GM19372 (cell line): ENCODE results near the gene FARP2.

Experiments used
- ATAC-seq: cut with Tn5 transposase; IDR thresholded peaks from one replicate; pipeline ENCODE4 v1.9.1; 2021; ENCODE audit warnings: mild to moderate bottlenecking, low read depth, moderate library complexity; ENCODE audit not compliant: unreplicated experiment

The FARP2 gene

DNA sequence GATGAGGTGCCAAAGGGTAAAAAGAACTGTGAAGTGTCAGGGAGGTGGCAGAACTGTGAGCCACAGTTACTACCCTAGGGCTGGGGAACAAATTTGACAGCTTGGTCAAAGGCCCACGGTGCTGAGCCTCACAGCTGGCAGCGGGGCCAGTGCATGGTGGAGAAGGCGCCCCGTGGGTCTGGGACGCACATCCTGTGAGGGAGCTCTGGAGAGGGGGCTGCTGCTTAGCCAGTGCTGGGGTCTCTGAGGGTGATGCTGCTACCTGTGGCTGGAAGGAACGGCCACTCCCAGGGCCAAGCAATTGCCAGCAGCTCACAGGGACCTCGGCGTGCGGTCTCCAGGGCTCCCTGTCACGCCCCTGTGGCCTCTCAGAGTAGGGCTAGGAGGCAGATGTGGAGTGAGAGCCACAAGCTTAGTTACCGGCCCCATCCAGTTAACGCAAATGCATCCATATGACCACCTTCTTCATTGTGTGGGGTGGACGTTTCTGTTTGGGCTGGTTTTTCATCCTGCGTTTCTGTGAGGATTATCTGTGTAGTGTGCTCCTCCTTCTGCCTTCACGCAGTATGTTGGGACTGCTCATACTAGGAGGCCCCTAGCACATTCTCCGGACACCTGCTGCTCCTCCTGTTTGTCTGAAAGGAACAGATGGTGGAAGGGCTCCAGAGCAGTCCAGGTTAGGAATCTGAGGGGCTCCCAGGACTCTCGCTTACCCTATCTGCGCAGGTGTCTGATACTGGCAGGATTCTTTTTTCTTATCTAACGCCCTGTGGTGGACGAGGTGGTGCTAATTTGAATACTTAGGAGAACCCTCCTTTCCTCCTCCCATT is 126.3 kb downstream of the FARP2 start:
- no peak for ATAC-seq

DNA sequence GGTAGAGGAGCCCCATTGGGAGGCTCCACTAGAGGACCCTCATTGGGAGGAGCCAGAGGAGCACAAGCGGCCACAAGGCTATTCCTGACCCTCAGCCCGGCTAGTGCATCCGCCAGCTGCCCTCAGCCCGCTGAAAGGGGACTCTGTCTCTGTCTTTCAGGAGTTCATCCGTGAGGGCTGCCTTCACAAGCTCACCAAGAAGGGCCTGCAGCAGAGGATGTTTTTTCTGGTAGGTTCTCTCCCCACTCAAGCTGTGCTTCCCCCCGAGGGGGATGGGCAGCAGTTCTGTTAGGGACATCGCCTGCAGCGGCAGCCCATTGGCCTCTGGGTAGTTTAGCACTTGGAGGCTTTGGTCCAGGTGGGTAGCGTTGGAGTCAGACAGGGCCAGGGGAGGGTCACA is 127.2 kb downstream of the FARP2 start:
- no peak for ATAC-seq

DNA sequence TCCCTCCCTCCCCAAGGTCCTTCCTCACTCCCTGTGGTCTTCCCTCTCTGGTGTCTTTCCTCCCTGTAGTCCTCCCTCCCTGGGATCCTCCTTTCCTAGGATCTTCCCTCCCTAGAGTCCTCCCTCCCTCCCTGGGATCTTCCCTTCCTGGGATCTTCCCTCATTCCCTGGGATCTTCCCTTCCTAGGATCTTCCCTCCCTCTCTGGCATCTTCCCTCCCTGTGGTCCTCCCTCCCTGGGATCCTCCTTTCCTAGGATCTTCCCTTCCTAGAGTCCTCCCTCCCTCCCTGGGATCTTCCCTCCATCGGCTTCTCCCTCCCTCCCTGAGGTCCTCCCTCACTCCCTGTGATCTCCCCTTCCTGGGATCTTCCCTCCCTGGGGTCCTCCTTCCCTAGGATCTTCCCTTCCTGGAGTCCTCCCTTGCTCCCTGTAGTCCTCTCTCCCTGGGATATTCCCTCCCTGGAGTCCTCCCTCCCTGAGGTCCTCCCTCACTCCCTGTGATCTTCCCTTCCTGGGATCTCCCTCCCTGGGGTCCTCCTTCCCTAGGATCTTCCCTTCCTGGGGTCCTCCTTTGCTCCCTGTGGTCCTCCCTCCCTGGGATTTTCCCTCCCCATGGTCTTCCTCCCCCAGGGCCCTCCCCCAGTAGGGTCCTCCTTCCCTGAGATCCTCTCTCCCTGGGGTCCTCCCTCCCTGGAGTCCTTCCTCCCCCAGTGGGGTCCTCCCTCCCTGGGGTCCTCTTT is 129.3 kb downstream of the FARP2 start:
- ATAC-seq: no peak

DNA sequence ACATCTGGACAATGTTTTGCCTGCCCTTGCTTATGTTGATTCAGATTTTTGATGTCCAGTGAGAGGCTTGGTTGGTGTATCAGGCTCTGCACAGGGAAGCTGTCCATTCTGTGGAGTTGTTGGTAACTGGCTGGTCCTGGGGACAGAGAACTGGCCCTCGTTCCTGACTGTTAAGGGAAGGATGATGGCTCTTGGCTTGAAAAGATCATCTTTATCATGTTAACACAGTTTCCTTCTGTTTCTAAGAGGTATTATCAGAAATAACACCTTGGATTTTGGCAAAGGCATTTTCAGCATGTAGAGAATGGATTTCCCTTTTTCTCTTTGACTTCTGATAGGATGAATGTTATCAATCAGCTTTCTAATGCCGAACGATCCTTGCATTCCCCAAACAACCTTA is 133.0 kb downstream of the FARP2 start:
- no peak for ATAC-seq

DNA sequence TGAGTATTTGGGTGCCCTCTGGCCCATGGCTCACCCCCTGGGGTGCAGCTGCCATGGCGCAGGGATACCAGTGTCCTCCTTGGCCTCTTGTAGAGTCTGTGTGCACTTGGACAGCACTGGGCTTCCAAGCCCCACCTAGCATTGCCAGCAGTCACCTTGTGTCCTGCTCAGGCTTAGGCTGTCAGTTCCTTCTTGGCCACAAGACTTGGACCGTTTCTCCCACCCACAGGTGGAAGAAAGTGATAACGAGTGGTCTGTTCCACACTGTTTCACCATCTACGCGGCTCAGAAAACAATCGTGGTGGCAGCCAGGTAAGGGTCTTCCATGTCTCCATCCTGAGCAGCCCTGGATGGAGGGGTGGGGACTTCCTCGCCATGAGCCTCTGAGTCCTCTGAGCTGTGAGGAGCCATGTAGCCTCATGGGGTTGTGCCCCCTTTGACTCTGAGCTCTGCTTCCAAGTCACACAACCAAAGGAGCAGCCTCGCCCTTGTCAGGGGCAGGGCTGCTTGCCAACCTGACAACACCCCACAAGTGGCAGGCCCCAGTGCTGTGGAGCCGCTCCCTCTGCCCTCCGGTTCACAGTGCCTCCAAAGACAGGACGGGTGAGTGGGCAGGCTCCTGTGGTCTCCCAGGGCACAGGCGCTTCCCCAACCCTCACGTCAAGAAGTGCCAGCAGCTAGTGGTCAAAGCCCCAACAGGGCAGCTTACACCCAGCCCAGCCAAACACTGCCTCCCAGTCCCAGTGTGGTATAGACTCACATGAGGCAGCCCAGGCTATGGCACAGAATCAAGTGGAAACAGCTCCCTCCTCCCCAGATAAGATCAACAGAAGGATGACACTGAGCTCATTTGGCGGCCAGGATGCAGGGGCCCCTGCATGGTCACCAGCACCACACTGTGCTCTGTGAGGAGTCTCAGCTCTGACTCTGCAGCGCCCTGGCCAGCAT is 133.9 kb downstream of the FARP2 start:
- ATAC-seq: no peak

DNA sequence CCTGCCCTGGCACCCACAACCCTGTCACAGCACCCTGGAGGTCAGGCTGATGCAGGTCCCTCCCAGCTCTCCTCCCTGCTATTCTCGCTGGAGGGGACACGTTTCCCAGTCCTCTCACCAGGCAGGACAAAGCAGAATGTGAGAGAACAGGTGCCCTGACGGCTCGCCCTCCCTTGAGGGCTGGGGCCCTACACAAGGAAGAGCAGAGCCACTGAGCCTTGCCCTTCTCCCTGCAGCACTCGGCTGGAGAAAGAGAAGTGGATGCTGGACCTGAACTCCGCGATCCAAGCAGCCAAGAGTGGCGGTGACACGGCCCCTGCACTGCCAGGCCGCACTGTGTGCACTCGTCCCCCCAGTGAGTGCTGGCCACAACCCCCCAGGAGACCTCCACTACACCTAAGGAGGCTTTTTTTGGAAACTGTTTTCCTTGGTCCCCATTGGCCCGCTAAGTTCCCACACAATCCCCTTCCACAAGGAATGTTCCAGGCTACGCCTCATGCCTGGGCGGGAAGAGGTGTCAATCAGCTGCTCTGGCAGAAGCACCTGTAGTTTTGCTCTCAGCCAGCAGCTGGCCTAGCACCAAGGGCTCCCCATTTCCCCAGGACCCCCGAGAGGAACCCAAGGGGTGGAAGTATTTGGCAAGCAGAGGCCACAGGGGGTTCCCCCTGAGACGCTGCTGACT is 134.9 kb downstream of the FARP2 start:
- no peak for ATAC-seq

DNA sequence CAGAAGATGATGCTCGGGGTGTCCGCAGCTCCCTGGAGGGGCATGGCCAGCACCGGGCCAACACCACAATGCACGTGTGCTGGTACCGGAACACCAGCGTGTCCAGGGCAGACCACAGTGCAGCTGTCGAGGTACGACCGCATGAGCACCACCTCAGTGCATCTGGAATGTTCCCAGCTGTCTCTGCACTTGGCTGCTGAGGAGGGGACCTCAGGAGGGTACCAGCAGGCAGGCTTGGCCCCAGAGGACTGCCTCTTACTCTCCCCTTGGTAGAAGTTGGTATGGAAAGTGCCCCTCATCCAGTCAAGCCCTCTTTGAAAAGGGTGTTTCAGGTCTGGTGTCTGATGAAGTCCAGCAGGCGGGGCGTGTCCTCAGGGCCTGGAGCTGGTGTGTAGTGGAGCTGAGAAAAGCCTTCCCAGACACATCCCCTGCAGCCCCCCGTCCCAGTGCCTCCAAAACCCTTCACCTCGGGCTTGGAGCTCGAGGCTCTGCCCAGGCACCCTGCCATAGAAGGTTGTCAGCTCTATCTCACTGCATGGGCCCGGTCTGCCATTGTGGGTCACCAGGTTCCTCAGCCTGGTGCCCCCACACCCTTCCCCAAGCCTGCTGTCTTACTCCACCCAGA is 135.6 kb downstream of the FARP2 start:
- no peak for ATAC-seq

DNA sequence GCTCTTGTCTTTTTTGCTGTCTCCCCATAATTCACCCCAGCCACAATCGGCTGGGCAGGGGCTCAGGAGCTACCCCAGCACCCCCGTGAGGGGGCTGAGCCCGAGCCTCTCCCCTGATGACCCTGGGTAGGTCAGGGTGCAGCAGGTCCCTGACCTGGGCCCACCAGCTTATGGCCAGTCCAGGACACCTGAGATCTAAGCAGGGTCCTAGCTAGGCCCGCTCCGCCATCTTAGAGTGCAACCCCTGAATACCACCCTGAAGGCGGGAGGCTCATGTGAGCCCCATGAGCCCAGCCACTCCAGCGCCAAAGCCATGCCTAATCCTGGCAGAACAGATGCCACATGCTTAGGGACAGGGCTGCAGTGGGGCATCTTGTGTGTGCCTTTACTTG is 136.1 kb downstream of the FARP2 start:
- ATAC-seq: no peak

DNA sequence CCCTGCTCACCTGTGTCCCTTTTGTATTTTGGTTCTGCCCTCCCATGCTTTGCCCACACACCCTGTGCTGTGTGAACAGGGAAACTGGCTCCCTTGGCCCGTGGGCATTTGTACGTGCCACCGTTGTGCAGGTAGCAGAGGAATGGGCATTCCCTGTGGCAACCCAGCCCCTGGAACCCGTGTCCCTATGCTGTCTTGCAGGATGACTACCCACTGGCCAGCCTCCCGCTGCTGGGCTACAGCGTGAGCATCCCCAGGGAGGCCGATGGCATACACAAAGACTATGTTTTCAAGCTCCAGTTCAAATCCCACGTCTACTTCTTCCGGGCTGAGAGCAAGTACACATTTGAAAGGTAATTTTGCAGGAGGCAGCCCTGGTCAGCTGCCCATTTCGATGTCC is 137.0 kb downstream of the FARP2 start:
- ATAC-seq: no peak

DNA sequence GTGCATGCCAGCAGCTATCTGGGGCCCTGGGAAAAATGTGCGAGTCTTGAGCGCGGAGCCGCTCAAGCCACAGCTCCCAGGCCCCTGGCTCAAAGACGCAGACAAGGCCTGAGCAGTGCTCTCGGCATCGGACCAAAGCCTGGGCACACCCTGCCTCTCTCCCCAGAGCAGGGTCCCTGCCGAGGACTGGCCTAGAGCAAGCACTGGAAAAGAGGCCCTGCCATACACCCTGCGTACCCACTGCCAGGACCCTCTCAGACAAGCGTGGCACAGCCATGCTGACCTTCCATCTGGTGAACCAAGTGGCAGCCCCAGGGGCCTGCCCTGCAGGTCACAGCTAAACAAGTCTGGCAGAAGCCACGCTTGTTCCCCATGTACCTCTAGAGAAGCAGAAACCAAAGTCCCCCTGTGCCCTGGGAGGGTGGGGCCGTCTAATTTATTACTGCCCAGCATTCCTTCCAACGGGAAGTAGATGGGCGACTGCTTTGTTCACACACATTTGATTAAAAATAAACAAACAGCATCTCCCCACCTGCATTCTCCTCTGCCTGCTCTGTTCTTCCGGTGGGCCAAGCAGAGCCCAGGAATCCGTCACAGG is 138.3 kb downstream of the FARP2 start:
- no peak for ATAC-seq

DNA sequence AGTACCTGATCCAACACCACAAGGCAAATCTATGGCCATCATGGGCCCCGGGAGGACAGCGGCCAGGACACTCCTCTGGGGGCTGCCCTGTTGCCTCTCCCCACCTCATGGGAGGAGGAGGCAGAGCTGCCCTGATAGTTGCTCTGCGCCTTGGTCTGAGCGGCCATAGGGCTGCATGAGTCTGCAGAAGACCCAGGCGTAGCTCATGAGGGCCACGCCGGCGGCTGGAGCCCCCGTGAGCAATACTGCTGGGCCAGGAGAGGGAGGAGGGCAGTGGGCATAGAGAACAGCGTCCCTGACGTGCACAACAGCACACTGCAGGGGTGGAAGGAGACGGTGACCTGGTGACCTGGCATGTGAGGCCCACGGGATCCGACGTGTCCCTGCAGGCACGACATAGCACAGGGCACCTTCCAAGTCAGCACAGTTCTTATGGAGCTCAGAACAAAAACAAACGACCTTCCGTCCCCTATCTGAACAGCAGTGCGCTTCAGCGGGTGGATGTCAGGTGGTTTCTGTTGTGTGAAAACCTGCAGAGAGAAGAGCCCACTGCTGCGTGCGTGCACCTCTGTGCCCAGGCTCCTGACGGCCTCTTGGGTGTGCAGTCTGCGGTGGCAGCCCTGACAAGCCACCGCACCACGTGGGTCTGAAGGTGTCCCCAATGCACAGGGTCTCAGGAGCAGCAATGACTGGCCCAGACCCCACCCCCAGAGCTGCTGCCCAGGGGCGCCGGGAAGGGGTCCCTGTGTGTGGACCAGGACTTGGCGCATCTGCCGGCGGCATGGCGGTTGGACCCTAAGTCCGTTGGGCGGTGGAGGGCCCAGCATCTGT is 139.3 kb downstream of the FARP2 start:
- ATAC-seq: no peak

DNA sequence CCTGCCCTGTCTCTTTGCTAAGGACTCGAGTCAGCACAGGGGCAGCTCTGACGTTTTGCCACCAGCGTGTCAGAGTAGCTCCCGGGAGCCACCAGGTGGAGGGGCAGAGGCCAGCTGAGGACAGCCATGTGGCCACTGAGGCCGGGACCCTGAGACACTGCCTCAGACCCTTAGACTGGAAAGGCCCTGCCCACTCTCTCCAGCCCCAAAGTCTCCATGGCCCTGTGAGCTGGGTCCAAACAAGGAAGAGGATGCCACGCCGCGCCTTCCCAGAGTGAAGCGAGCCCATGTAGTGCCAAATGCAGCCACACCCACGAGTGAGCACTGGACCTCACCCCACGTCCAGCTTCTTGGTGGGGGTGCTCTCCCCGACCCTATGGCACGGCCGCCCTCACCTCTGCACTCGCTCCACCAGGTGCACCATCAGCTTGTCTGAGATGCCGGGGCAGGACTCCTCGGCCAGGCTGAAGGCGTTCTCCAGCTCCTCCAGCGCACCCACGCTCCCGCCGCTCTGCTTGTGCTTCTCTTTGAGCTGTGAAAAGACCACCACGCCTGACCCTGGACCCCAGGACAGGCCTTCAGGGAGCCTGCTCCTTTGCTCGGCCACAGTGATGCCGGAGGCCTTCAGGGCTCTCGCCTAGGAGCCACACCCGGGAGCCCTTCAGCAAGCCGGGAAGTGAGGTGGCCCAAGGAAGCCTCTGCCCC is 140.1 kb downstream of the FARP2 start:
- no peak for ATAC-seq

DNA sequence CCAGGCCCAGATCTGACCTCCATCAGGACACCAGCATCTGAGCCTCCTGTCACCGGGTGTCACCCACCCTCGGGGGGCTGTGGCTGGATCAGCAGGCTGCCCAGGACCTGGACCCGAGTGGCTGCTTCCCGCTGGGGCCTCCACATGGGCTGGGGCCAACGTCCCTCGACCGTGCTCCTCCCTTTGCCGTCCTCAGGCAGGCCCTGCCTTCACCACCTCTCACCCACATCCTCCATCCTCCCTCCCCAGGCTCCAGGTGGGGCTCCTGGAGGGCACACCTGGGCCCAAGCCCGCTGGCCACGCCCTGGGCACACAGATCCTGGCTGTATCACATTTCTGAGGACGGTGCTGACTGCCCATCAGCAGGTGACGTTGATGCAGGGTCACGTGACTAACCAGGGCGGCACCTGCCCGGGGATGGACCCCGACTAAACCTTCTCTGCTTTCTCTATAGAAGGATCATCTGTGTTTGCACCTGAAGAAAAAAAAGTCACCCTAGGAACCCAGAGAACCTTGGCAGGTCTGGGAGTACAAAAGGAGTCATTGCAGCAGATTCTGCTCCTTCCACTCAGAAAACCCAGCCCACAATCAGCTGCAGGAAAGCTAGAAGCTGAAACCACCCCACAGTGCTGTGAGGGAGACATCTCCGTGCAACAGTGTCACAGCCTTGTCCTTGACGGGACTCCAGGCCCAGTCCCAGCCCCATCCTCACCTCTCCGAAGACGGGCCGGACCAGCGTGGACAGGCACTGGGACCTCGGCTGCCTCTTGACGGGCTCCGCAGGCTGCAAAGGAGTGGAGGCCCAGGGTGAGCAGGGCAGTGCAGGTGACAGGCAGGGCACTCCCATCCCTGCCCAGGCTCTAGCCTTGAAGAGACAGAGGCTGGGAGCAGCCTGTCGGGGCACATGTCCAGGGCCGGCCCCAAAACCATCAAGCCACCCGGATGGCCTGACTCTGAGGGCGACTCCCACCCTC is 141.1 kb downstream of the FARP2 start:
- no peak for ATAC-seq

DNA sequence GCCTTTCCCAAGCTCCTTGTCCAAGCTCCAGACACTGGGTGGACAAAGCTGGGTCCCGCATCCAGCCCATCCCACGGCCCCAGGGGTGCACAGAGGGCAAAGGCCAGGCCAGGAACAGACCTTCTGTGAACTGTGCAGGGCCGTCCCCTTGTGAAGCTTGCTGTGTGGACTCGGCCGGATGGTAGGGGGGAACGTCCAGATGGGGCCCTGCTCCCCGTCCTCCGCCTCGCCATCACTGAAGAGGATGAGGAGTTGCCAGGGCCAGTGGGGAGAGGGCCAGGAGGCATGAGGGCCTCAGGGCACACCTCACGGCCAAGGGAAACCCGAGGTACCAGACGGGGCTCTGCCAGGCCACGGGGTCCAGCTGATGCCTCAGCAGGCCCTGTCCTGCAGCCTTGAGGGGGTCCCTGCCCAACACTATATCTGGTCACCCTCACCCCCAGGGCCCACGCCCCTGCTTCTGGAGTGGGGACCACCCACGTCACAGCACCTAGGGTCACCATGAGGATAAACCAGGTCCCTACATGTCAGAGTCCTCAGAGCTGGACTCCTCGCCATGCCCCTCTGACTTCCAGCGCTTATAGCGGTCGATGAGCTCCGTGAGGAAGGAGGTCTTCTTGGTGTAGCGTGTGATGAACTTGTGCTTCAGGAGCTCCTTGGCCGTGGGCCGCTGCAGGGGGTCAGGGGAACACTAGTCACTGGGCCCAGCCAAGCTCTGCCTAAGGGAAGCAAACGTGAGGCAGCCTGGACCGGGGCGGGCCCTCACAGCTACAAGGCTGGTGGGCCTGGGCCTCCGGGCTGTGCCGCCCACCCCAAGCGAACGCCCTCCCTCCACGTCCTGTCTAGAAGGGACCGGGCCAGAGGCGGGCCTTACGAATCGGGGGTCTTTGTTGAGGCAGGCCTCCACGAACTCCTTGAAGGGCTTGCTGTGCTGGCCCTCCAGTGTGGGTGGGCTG is 142.3 kb downstream of the FARP2 start:
- no peak for ATAC-seq

DNA sequence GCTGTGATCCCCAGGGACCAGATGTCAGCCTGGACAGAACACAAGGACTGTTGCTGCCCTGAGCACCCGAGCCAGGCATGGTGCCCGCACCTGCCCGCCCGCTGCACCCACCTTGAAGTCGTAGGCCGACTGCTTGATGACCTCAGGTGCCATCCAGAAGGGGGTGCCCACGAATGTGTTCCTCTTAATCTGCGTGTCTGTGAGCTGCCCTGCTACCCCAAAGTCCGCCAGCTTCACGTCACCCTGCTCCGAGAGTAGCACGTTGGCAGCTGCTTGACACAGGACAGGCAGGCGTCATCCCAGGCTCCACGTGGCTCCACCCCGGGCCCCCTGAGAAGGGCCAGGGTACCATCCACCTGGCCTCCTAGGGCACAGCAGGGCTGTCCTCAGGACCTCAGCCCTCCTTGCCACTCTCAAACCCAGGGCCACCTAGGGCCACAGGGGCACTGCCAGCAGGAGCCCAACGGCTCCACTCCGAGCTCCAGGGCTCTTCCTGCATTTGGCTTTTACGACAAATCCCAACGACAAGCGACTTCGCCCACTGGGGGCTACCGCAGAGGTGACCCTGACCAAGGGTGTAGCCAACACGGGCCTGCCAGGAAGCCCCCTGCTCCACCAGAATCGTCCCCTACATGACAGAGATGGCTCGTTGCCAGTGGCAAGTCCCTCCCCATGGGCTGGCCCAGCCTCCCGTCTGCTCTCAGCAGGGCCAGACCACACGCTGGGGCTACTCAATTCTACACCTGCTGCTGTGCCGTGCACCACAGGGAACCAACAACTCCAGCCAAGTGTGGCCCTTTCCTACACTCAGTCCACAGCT is 143.3 kb downstream of the FARP2 start:
- ATAC-seq: no peak
